Activated CD4-positive, alpha-beta T cell treated with anti-CD3 and anti-CD28 coated beads for 36 hours (primary cell): ENCODE data around the gene SCAPER. TPM values are rescaled to one million over a fixed set of nuclear protein-coding genes. Genes with fewer than 3 reads are reported as not detected.
A peak's percentile ranks its signal among the peaks of the same experiment; 100 is the strongest.

Experiments used
- ATAC-seq: fragments of 200-7000 bp; cut with Tn5 transposase; one replicate; pipeline ENCODE4 v1.10.0; 2021; ENCODE audit warnings: mild to moderate bottlenecking, moderate library complexity
- CTCF ChIA-PET: fragments of 350-600 bp; sonication (Branson Sonifier 250); formaldehyde crosslinking; loops from one replicate; lab custom pipeline; 2021; ENCODE audit warnings: antibody characterized with exemption; lab: Charles Lee
- POLR2A ChIA-PET: fragments of 350-600 bp; sonication (Branson Sonifier 250); formaldehyde crosslinking; loops from one replicate; lab custom pipeline; 2021; ENCODE audit warnings: antibody characterized with exemption, inconsistent platforms; lab: Charles Lee
- DNase-seq: peaks from one replicate; pipeline ENCODE4 v3.0.0-alpha.2; 2020
- H3K27ac Mint-ChIP-seq: one replicate; pipeline ENCODE4 v1.8.0; 2021; ENCODE audit warnings: mixed read lengths
- H3K27me3 Mint-ChIP-seq: one replicate; pipeline ENCODE4 v1.8.0; 2021; ENCODE audit warnings: mixed read lengths
- H3K36me3 Mint-ChIP-seq: one replicate; pipeline ENCODE4 v1.8.0; 2021; ENCODE audit warnings: low read depth, mixed read lengths
- H3K4me1 Mint-ChIP-seq: one replicate; pipeline ENCODE4 v1.8.0; 2021; ENCODE audit warnings: mixed read lengths
- H3K4me3 Mint-ChIP-seq: one replicate; pipeline ENCODE4 v1.8.0; 2021; ENCODE audit warnings: mild to moderate bottlenecking, moderate library complexity, mixed read lengths
- H3K9me3 Mint-ChIP-seq: one replicate; pipeline ENCODE4 v1.8.0; 2021; ENCODE audit warnings: low read depth, mixed read lengths
- intact Hi-C, 2 experiments: fragments of 100-400 bp; cut with DNase I in 1 of 2; cut with micrococcal nuclease in 1 of 2; formaldehyde crosslinking; loops; one replicate each; pipeline versions ENCODE4 v1.14.2 to v1.15.1; 2022 to 2024; cut with DNase I, micrococcal nuclease
- total RNA-seq, 2 experiments: library from RNA; stranded (reverse); gene quantifications; one replicate each; pipeline ENCODE4 v1.2.3, GENCODE V29; 2021

SCAPER gene
- total RNA-seq, 2 experiments from 2014 or later = 25.9 to 35.2 TPM

GRCh38 chr15:76637166-76637565, 268.0 kb downstream of the SCAPER start:
- Mint-ChIP-seq H3K4me3 (no peak overlapping the region), H3K27me3 (no peaks in the 10 kb centered on the region)

GRCh38 chr15:76636059-76636458, 269.1 kb downstream of the SCAPER start:
- H3K27ac Mint-ChIP-seq = no peak overlapping the region
- ChIA-PET CTCF (no interaction called here), POLR2A (no interaction called here)
- intact Hi-C loops = no loop called here
- H3K9me3 Mint-ChIP-seq = peaks cover 10% of the 10 kb centered on the region
- no peaks in the 10 kb centered on the region for H3K4me1 Mint-ChIP-seq
- DNase-seq (no peak), ATAC-seq (no peak)
- no peaks in the 10 kb centered on the region for H3K27me3 Mint-ChIP-seq
- H3K36me3 Mint-ChIP-seq = peaks cover 18% of the 10 kb centered on the region
- H3K4me3 Mint-ChIP-seq = no peak overlapping the region

More at GRCh38 chr15:76637166-76637565, 268.0 kb downstream of the SCAPER start:
- intact Hi-C loops = no loop called here
- Mint-ChIP-seq H3K27ac (no peak overlapping the region), H3K36me3 (peaks cover 18% of the 10 kb centered on the region), H3K9me3 (peaks cover 10% of the 10 kb centered on the region), H3K4me1 (no peaks in the 10 kb centered on the region)
- no peak for DNase-seq
- no peak for ATAC-seq
- ChIA-PET CTCF (no interaction called here), POLR2A (no interaction called here)

- ATAC-seq (no peak), DNase-seq (no peak)
- Mint-ChIP-seq H3K27me3 (no peaks in the 10 kb centered on the region), H3K27ac (no peak overlapping the region), H3K4me3 (no peak overlapping the region), H3K4me1 (no peaks in the 10 kb centered on the region), H3K36me3 (peaks cover under 1% of the 10 kb centered on the region), H3K9me3 (peaks cover 4% of the 10 kb centered on the region)
- ChIA-PET CTCF (interaction anchor here (0.6 kb wide), 1 partner anchor 1321 kb away, joined by 3 read pairs; no protein-coding TSS in a partner anchor), POLR2A (no interaction called here)
- intact Hi-C loops = no loop called here
These were observed 278.5 kb downstream of the SCAPER start for GRCh38 chr15:76626611-76627010.

- ChIA-PET POLR2A (no interaction called here), CTCF (no interaction called here)
- intact Hi-C loops = no loop called here
- DNase-seq = no peak
- Mint-ChIP-seq H3K27ac (no peak overlapping the region), H3K9me3 (peaks cover 4% of the 10 kb centered on the region), H3K36me3 (peaks cover 4% of the 10 kb centered on the region), H3K4me1 (no peaks in the 10 kb centered on the region), H3K27me3 (no peaks in the 10 kb centered on the region), H3K4me3 (no peak overlapping the region)
- no peak for ATAC-seq
These were observed 279.9 kb downstream of the SCAPER start for GRCh38 chr15:76625267-76625666.

- H3K36me3 Mint-ChIP-seq = peaks cover 49% of the 10 kb centered on the region
- no peaks in the 10 kb centered on the region for H3K27me3 Mint-ChIP-seq
- no peak for ATAC-seq
- peaks cover 19% of the 10 kb centered on the region for H3K9me3 Mint-ChIP-seq
- H3K27ac Mint-ChIP-seq = no peak overlapping the region
- CTCF ChIA-PET = interaction anchor here (0.7 kb wide), 1 partner anchor 27 kb away, joined by 4 read pairs; no protein-coding TSS in a partner anchor
- H3K4me3 Mint-ChIP-seq = no peak overlapping the region
- no peak for DNase-seq
- peaks cover 9% of the 10 kb centered on the region for H3K4me1 Mint-ChIP-seq
- intact Hi-C loops = no loop called here
- POLR2A ChIA-PET = interaction anchor here (0.6 kb wide), 1 partner anchor 35 kb away, joined by 3 read pairs; no protein-coding TSS in a partner anchor
These were observed 290.4 kb downstream of the SCAPER start for GRCh38 chr15:76614725-76615124.

- DNase-seq (no peak), ATAC-seq (no peak)
- Mint-ChIP-seq H3K27ac (no peak overlapping the region), H3K9me3 (no peaks in the 10 kb centered on the region), H3K4me1 (no peaks in the 10 kb centered on the region), H3K27me3 (no peaks in the 10 kb centered on the region), H3K36me3 (peaks cover 5% of the 10 kb centered on the region), H3K4me3 (no peak overlapping the region)
- intact Hi-C loops = no loop called here
- ChIA-PET POLR2A (interaction anchor here (0.6 kb wide), 1 partner anchor 273 kb away, joined by 3 read pairs; no protein-coding TSS in a partner anchor), CTCF (interaction anchor here (0.7 kb wide), 1 partner anchor 267 kb away, joined by 3 read pairs; no protein-coding TSS in a partner anchor)
These were observed 316.1 kb downstream of the SCAPER start for GRCh38 chr15:76588811-76589747.

- Mint-ChIP-seq H3K4me3 (no peak overlapping the region), H3K4me1 (no peaks in the 10 kb centered on the region), H3K27me3 (no peaks in the 10 kb centered on the region), H3K36me3 (peaks cover 13% of the 10 kb centered on the region), H3K27ac (no peak overlapping the region), H3K9me3 (peaks cover 18% of the 10 kb centered on the region)
- no peak for ATAC-seq
- intact Hi-C loops = no loop called here
- ChIA-PET CTCF (interaction anchor here (0.6 kb wide), 1 partner anchor 446 kb away, joined by 3 read pairs; no protein-coding TSS in a partner anchor), POLR2A (no interaction called here)
- no peak for DNase-seq
These were observed 319.6 kb downstream of the SCAPER start for GRCh38 chr15:76585576-76585897.

- intact Hi-C loops = no loop called here
- no peak for ATAC-seq
- no peak for DNase-seq
- Mint-ChIP-seq H3K36me3 (peaks cover 12% of the 10 kb centered on the region), H3K4me1 (no peaks in the 10 kb centered on the region), H3K4me3 (no peak overlapping the region), H3K27me3 (no peaks in the 10 kb centered on the region), H3K9me3 (peaks cover 18% of the 10 kb centered on the region), H3K27ac (no peak overlapping the region)
- POLR2A ChIA-PET = no interaction called here
- CTCF ChIA-PET = no interaction called here
These were observed 320.1 kb downstream of the SCAPER start for GRCh38 chr15:76584868-76585575.

GRCh38 chr15:76582550-76582949, 322.6 kb downstream of the SCAPER start:
- ATAC-seq (no peak), DNase-seq (no peak)
- H3K4me3 Mint-ChIP-seq = no peak overlapping the region
- peaks cover 9% of the 10 kb centered on the region for H3K36me3 Mint-ChIP-seq
- H3K4me1 Mint-ChIP-seq = no peaks in the 10 kb centered on the region
- intact Hi-C loops = no loop called here
- no peaks in the 10 kb centered on the region for H3K27me3 Mint-ChIP-seq
- ChIA-PET POLR2A (no interaction called here), CTCF (no interaction called here)
- H3K9me3 Mint-ChIP-seq = peaks cover 18% of the 10 kb centered on the region
- H3K27ac Mint-ChIP-seq = no peak overlapping the region

- peaks cover 16% of the 10 kb centered on the region for H3K36me3 Mint-ChIP-seq
- DNase-seq = no peak
- H3K4me3 Mint-ChIP-seq = no peak overlapping the region
These were observed 327.1 kb downstream of the SCAPER start for GRCh38 chr15:76577879-76578512.

GRCh38 chr15:76576523-76577279, 328.4 kb downstream of the SCAPER start:
- ChIA-PET POLR2A (no interaction called here), CTCF (no interaction called here)
- DNase-seq (peak; percentile 43), ATAC-seq (peak; percentile 67)
- Mint-ChIP-seq H3K27me3 (no peaks in the 10 kb centered on the region), H3K9me3 (peaks cover 4% of the 10 kb centered on the region), H3K36me3 (peaks cover 15% of the 10 kb centered on the region), H3K27ac (no peak overlapping the region), H3K4me1 (peaks cover 25% of the 10 kb centered on the region), H3K4me3 (no peak overlapping the region)
- intact Hi-C loops = no loop called here

More at GRCh38 chr15:76577879-76578512, 327.1 kb downstream of the SCAPER start:
- Mint-ChIP-seq H3K9me3 (peaks cover 10% of the 10 kb centered on the region), H3K27me3 (no peaks in the 10 kb centered on the region), H3K27ac (no peak overlapping the region), H3K4me1 (peaks cover 25% of the 10 kb centered on the region)
- no peak for ATAC-seq
- POLR2A ChIA-PET = no interaction called here
- CTCF ChIA-PET = no interaction called here
- intact Hi-C loops = no loop called here
